A549 treated with dexamethasone at 1 μM for 4 hours (cell line): ENCODE data around the gene CUL5. TPM values are rescaled to one million over a fixed set of nuclear protein-coding genes. Genes with fewer than 3 reads are reported as not detected.

ENCODE experiments used
- total RNA-seq: library from RNA; stranded (reverse); fragments of 200-300 nt; extraction: Qiagen RNA extraction; gene quantifications from 5 replicates; pipeline ENCODE4 v1.2.3, GENCODE V29; 2022

Gene CUL5
- total RNA-seq: 7.1 to 13.2 TPM (median 11.0 TPM) in 5 replicates

DNA sequence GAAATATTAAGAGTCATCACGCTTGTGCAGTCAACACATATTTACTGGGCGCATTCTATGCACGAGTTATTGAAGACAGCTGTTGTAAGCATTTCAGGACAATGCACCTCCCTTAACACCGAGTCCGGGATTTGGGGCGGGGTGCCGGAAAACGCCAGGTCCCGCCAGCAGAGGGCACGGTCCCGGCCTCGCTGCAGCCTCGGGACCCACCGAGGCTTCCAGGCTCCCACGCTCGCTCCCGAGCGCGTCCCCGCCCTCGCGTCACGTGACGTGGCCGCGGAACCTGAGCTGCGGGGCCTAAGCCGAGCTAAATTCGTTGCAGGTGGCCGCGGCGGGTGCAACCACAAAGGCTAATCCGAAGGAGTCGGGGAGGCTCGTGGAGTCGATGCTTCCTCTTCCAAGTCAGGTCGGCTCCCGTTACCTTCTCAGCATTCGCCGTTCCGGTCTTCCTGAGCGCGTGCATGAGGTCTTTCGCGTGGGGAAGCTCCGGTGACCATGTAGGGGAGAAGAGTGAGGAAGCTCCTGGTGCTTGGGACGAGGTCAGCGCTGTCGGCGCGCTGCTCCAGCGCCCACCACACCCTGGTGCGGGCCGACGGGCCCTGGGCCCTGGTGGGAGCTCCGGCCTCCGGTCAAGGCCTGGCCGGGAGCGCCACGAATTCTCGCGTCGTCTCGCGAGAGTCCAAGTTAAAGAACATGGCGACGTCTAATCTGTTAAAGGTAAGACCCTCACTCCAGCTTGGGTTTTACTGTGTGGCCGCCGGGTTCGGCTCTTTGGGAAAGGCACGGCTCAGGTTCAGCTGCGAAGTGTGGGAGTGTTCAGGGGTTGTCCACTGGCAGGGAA, at the start of gene CUL5:
Gene CUL5, plus strand, starts transcription at position 243 of the 841 bp plus-strand sequence. Its CDS starts 451 bp downstream, at position 694.

DNA sequence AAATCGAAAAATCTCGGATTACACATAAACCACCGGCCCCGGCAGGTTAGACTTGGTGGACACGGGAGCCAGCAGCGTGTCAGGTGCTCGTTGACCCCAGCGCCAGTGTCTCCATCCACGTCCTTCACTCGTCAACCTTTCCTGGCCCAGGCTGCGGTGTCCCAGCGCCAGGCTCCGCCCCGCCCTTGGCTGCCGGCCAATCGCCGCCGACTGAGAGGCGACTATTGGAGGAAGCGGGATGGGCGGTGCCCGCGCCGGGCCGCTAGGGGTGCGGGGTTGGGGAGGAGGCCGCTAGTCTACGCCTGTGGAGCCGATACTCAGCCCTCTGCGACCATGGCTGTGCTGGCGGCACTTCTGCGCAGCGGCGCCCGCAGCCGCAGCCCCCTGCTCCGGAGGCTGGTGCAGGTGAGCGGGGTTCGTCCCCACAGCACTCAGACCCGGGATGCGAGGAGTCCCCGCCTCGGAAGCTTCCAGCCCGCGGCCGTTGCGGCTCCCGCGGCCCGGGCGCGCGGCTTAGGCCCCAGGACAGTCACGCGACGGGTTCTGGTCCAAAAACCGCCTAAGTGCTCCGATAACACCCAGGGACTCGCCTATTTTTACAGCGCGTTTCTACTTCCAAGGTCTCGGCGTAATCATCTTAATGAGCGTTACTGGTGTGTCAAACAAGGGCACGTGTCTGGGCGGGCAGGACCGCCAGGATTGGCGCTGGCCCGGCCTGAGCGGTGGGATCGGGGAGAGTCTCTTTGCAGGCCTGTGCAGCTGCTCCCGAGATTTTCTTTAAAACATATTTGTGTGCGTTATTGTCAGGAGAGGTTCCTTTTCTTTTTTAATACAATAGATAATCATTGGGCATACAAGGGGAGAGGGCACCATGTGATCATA, 112.8 kb downstream of the CUL5 start, which contains the start of gene ACAT1:
Gene ACAT1, plus strand, starts transcription at position 294 of the 882 bp plus-strand sequence. Its CDS starts 40 bp downstream, at position 334.

Other genes with a start within 250 kb of the CUL5 start
- gene SLC35F2, start 150.1 kb upstream of the CUL5 start, total RNA-seq: 44.1 to 53.6 TPM (median 47.5 TPM) in 5 replicates
- 0.21 to 0.69 TPM (median 0.52 TPM) in 5 replicates for gene RAB39A, start 80.5 kb upstream of the CUL5 start, total RNA-seq
- 60.9 to 76.4 TPM (median 66.5 TPM) in 5 replicates for gene ACAT1, start 112.7 kb downstream of the CUL5 start, total RNA-seq
- 4.0 to 5.7 TPM (median 4.8 TPM) in 5 replicates for gene NPAT, start 213.7 kb downstream of the CUL5 start, total RNA-seq
- 6.0 to 9.1 TPM (median 9.0 TPM) in 5 replicates for gene ATM, start 214.2 kb downstream of the CUL5 start, total RNA-seq